ENCODE data around the gene NPY4R.
"Not testable (repeated sequence)": the region's sequence is repeated elsewhere in the genome, so short reads cannot be mapped to it uniquely, and the experiment has no call there.

Gene NPY4R, protein sequence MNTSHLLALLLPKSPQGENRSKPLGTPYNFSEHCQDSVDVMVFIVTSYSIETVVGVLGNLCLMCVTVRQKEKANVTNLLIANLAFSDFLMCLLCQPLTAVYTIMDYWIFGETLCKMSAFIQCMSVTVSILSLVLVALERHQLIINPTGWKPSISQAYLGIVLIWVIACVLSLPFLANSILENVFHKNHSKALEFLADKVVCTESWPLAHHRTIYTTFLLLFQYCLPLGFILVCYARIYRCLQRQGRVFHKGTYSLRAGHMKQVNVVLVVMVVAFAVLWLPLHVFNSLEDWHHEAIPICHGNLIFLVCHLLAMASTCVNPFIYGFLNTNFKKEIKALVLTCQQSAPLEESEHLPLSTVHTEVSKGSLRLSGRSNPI

DNA sequence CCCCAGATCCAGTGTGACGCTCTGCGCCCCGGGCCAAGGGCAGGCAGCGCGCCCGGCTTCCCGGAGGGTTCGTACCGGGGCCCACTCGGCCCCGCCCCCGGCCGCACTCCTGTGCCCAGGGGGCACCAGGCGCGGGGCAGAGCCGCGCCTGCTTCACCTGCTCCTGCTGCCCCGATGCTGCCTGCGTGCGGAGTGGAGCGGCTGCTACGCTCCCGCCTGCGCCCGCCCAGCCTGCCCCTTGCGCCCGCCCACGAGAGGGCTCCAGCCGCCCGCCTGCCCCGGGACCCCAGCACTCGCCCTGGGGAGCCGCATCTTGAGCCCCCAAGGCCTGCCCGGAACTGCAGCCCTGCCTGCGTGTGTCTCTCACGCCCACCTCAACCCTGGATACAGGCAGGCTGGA, at the start of gene NPY4R:
Gene NPY4R, minus strand, starts transcription at position 194 of the 400 bp plus-strand sequence. CDS start 3,323 bp downstream, outside the sequence.
- not testable (repeated sequence) for DNase-seq

DNA sequence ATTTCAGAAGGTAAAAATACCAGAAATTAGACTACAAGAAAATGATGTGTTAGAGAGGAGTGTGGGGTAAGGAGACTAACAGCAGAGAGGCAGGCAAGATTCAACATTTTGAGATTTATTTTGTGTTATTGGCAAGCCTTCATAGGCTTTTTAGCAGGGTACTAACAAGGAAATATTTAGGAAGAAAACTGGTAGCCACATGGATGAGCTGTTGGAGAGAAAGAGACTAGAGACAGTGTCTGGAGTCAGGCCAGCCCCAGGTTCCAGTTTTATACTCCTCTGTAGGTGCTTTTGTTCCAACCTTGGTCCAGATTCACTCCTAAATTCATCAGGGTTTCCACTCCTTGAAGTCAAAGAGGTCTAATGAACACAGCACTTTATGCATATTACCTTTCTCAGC, 49.6 kb upstream of the NPY4R start:
- DNase-seq: no peak

DNA sequence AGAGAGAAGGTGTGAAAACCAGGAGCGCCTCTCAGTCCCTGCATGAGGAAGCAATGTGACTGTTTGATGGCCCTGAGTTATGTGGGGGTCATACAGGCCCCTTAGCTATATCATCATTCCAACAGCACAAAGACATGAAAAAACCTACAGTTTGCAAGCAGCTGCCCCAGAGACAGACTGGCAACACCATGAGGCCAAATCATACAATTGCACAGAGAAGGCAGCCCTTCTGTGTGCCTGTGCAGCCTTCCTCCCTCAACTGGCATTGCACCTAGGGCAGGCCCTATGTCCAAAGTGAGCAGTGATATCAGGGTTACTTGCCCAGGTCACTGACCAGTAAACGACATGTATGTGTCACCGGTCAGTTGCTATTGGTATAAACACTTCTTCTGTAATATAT, 49.1 kb upstream of the NPY4R start:
- peak; percentile 10 for DNase-seq

DNA sequence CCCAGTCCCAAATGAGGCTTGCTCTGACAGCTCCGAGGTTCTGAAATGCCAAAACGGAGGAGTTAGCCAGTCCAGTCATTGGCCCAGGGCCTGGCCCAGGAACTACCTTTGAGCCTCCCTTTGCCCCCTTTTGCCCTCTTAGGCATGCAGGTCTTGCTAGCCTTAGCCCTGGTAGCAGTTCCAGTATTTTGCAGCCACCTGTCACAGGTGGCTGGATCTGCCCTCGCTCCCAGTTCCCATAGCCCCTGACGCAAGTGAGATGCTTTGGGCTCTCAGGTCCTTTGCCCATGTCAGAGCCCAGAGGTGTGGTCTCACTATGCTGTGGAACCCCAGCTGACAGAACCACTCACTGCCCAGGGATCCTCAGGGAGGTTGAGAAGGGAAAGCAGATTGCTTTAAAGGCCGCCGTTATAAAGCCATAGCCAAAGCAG, 48.7 kb upstream of the NPY4R start:
- DNase-seq: peak; percentile 16

DNA sequence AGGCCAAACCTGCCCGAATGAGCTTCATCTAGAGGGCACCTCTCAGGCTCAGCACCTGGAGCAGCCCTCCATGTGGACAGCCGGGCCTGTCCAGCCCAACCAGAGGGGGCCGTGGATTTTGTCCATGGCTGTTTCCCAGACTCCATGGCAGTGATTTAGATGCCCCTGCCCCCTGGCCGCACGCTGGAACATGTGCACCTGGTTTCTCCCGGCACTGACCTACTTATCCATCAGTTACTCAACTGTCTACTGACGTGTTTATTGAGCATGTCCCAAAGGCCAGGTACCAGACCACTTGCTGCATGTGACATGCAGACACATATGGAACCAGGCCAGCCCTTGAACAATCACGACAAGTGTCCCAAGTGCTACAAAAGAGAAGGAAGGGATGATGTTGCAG, 47.6 kb upstream of the NPY4R start:
- DNase-seq: not testable (repeated sequence)

DNA sequence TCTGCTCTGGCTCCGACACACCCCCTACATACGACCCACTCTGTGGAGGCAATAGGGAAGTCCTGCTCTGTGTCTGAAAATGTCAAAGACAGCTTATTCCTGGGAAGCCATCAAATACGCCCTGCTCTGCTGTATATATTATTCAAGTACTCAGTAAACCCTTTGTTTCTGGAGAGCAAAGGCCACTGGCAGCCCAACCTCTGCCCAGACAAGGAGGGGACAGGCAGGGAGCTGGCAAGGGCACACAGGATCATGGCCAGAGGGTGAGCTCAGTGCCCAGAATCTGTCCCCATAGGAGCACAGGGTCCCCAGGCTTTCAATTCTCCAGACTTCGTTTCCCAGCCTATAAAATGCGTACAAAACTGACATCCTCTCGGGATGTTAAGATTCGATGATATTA, 47.0 kb upstream of the NPY4R start:
- DNase-seq: not testable (repeated sequence)

DNA sequence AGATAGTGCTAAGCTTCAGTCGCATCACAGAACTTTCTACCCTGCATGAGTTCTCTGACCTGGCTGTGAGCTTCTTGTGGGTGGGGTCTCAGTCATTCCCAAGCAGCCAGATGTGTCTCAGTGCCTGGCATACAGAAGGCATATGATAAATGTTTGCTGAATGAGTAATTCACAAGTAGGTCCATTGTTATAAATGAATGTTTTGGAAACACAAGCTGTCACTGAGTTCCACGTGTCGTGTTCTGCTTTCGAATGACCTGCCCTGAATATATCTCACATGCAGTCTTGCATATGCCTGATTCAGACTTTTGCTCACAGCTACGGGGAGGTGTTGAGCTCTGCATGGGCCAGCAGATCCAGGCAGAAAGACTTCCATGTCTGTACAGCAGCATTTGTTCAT, 46.2 kb upstream of the NPY4R start:
- not testable (repeated sequence) for DNase-seq

DNA sequence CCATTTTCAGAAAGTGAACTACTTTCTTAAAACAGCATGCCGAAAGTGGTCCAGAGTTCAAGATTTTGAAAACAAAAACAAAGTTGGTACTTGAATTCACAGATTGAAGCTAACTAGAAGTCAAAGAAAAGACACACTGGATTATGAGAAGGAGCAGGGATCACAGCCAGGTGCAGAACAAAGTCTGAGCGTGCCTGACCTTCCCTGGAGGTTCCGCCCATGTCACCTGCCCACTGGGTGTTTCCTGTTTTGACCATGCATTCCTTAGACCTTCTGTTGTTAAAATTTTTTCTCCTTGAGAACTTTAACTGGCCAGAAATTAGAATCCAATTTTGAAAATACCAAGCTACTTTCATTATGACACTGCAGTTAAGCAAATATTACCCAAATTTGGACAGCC, 34.2 kb upstream of the NPY4R start:
- not testable (repeated sequence) for DNase-seq

DNA sequence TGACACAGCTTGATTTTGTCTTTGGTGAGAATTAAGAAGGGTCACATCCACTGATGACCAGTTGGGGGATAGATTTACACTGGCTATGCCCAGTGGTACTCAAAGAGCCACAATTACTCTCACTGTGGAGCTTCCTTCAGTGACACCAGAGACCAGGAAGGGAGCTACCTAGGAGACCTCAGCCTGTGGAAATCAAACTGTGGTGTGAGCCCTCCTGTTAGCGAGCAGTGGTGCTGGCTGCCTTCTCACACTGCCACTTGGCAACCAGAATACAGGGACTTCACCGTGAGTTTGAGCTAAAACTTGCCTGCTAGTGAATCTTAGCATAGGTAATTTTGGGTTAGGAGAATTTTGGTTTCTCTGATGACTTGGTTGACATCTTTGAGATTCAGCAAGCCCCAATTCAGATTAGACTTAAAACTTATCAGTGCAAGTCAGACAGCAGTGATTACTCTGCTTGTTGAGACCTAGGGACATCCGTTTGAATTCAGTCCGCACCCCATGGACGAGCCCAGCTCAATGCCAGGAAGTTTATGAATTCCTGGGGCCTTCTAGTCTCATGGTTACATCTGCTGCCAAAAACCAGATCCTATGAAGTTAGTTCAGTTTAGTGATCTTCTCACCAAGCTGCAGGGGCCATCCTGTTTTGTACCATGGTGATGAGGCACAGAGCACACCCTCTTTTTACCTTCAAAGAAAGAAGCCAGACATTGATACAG, 33.4 kb upstream of the NPY4R start:
- not testable (repeated sequence) for DNase-seq

DNA sequence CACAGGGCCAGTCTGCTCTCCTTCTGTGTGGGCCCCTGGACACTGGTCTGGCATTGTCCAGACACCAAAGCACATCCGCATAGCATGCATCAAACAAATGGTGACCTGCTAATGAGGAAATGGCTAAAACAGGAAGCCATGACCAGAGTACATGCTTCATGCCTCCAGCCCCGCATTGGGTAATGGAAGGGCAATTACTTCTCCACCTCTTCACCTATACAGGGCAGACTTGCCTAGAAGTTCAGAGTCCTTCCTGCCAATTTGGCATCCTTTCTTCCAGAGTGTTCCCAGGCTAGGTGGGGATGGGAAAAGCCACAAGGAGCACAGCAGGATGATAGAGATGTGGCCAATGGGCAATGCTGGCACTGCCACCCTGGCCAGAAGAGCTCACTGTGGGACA, 32.1 kb upstream of the NPY4R start:
- not testable (repeated sequence) for DNase-seq

DNA sequence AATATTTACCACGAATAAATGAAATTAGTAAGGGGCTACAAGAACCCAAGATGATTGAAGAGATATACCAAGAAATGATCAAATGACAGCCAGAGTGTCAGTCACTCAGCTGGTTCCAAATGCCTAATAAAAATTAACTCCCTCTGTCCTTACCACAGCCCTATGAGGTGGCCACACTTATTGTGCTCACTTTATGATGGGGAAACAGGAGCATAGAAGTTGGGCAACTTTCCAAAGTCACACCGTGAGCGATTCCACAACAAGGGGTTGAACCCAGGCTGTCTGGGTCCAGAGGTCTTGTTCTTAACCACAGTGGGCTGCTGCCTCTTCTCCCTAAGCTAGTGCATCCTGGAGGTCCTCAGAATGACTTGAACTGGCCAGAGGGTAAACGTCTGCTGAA, 31.6 kb upstream of the NPY4R start:
- not testable (repeated sequence) for DNase-seq

DNA sequence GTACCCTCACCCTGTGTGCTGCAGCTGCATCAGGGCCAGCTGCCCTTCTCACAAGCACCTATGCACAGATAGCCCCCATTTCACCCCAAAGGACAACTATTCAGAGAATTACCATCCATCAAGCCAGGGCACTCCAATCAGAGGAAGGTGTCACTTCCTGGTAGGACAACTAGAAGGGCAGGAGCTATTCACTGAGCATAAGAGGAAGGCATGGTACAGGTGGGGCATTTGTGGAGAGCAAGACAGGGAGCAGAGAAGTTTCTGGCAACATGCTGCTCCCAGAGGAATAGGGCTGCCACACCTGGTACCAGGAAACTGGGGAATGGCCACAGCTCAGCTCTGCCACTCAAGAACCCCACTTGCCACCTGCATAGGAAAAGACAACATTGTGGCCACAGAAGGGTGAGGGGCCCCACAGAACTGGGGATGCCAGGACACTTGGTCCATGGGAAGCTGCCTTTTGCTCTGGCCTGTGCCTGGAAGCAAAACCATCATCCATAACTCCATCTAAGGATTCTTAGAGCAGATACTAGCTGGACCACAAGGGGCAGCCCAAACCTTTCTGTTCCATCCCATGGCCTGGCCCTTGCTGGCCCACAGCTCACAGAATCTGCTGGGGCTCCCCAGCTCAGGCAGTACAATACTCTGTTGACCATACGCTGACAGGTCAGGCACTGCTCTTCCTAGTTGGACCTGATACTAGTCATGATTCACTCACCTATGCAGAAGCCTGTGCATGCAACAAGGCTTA, 25.8 kb upstream of the NPY4R start:
- not testable (repeated sequence) for DNase-seq

DNA sequence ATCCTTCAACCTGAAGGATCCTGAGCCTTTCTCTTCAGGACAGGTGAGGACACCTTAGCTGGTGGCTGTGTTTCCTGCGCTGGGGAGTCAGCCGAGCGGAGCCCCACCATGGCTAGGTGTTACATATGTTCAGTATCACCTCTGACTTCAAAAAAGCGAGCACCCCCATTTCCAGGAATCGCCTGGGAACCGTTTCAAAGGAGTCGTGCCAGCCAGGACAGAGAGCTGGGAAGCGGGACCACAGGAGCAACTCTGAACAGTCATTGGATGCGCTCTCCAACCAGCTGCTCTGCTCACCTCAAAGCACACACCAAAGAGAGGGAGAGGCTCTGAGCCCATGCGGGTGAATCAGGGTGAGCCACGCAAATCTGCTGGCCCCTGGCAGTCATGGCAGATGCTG, 24.5 kb upstream of the NPY4R start:
- DNase-seq: not testable (repeated sequence)

DNA sequence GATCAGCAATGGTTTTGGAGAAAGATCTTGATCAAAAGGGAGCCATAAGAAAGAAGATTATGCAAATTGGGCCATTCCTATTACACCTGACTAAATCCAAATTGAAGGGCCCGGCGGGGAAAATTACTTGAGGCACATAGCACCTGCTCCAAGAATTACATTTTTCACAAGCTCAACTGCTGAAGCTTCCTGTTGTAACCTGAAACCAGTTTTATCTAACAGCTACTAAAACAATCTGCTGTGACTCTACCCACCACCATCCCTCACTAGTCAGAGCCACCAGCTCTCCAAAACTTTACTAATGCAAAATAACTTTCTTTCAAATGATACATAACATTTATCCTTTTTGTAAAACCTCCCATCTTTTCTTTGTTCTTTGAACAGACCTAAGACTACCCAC, 20.7 kb upstream of the NPY4R start:
- not testable (repeated sequence) for DNase-seq

DNA sequence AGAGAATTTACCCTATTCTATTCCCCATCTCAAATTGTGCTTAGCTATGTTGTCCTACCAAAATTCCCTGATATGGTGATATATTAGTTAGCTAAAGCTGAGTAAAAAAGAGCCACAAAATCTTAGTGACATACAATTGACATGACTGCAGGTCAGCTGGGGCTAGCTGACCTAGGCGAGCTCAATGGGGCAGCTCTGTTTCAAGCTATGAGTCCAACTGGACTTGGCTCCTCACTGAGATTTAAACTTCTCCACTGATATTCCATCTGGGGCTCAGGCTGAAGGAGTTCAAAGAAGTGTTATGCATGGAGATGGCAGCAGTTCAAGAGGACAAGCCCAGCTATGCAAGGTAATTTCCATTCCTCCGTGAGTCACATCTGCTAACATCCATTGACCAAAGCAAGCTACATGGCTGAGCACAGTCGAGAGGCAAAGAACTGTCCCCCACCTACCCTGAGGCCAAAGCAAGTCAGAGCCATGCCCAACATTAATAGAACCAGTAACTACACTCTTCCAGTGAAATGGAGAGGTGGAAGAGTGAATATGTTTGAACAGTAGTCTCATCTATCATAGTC, 9.1 kb upstream of the NPY4R start:
- not testable (repeated sequence) for DNase-seq

DNA sequence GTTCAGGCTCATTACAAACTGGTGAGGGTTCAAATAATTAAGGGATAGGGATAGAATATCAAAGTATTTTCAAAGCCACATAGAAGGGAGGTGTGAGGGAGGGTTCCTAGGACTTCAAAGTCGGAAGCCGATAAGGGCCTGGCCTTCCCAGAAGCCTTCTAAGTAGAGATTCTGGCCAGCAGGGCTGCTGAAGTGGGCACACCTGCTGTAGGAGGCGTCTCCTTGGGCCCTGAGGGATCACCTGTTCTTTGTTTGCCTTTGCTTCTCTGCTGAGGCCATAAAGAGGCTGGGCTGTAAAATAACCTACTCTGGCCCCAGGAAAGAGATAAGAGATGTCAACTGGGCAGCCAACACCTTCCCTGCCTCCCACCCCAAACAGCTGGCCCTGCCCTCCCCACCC, 8.0 kb upstream of the NPY4R start:
- not testable (repeated sequence) for DNase-seq

DNA sequence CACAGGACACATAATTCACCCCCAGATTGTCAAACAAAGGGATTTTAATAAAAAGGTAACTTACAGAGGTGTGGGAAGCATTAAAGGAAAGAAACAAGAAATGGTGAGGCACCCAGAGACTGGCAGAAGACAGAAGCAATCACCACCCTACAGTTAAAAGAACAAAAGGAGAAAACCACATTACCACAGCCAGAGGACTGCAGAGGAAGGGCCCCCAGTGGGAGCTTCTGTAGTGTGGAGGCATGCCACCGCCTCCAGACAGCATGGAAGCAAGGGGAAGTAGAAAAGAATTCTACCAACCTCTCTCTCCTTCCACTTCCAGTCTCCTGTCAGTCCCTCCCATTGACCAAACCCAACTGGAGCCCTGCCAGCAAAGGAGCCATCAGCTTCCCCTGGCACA, 4.4 kb upstream of the NPY4R start:
- not testable (repeated sequence) for DNase-seq

DNA sequence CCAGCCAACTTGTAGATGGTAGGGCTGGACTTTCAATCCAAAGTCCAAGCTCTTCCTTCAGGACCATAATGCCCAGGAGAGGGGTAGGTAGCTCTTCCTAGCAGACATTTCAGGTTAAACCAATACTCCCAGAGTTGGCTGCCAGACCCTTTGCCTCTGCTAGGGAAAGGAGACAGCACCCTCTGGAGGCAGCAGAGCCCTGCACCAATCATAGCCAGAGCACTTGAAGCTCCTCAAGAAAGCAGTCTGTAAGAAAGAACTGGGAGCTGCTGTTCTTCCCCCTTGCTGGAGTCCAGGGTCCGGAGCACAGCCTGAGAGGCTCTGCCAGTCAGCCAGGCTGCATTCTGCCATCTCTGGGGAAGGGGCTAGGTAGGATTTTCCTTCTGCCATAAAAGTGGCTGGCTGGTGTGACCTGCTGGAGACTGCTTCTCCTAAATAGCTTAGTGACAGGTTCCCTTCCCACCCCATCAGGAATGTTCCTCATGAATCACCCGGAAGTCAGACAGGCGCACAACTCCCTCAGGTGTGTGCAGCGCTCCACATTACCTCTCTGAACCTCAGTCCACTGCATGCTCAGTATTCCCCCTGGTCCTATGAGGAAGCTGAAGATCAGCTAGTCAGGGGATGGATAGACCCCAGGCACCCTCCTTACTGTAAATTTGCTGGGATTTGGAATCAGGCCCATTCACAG, 2.5 kb upstream of the NPY4R start:
- not testable (repeated sequence) for DNase-seq

DNA sequence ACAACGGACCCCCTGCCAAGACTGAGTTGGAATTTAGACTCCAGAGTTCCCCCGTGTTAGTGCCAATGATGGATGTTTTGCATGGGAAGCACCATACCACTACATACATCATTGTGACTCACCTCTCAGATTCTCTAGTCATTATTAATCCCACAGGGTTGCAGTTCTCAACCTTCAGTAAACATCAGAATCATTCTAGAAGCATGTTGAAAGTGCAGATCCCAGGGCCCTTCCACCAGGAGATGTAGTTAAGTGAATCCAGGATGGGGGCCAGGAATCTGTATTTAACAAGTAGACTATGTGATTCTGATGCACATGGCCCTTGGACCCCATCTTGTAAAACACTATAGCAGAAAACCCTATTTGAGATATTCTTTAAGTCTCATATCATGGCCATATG, 2.1 kb downstream of the NPY4R start:
- DNase-seq: not testable (repeated sequence)

DNA sequence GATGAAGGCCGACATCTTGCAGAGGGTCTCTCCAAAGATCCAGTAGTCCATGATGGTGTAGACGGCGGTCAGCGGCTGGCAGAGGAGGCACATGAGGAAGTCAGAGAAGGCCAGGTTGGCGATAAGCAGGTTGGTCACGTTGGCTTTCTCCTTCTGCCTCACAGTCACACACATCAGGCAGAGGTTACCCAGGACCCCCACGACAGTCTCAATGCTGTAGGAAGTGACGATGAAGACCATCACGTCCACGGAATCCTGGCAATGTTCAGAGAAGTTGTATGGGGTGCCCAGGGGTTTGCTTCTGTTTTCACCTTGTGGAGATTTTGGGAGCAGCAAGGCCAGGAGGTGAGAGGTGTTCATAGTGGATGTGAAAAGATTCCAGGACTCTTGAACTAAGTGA, 3.5 kb downstream of the NPY4R start:
- DNase-seq: not testable (repeated sequence)

DNA sequence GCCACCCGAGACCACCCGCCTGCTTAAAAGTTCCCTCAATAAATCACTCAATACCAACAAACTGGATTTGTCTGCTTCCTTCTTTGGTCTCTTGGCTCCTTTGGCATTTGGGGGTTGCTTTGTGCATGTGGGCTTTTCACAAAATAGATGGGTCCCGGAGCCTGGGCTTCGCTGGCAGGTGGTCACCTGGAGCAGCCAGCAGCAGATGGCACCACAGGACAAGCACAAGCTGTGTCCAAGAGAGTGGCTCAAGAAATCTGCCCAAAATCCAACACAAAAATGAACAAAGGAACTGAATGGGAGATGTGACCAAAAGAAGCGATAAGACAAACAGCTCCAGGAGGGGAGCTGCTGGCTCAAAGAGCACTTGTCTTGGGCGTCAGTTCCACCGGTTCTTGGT, 6.2 kb downstream of the NPY4R start:
- DNase-seq: not testable (repeated sequence)

DNA sequence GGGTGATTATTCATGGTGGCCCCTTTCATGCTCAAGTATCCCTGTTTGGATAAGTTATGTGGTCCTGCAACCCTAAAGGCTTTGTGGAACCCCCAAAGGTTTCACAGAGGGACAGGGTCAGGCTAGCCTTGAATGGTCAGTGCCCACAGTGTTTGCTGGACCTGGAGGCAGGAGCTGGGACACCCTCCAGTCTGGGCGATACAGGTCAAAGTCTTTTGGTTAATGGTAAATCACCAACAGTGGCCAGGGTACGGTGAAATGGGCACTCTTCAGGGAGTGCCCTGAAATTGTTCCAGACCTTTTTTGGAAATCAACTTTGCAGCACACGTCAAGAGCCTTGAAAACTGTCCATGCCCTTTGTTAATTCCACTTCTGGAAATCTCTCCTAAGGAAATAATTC, 8.7 kb downstream of the NPY4R start:
- not testable (repeated sequence) for DNase-seq
